ENCODE results near the gene TRMT112. TPM values are rescaled to one million over a fixed set of nuclear protein-coding genes. Genes with fewer than 3 reads are reported as not detected.

Gene TRMT112
- total RNA-seq, 8 experiments from 2014 or later = 169 to 349 (median 254) TPM

GRCh38 chr11:64269540-64270220 is 47.7 kb downstream of the TRMT112 start:
- in situ Hi-C loops (cut with MboI; ENCODE audit: low pct_unique_long_range_greater_than_20kb in 2 of 9, low sequenced_read_pairs in 9 of 9, unreplicated experiment in 9 of 9) = no loop called here
- H3K4me3 ChIP-seq = peak overlapping the region; percentile 40 to 65 (median 55)
- peak; percentile 72 to 85 (median 82) for ATAC-seq (replicated peaks in 6 of 8)
- H3K4me1 ChIP-seq (replicated peaks in 1 of 2) = peaks cover 18 to 22% of the 10 kb centered on the region in 2 donors
- 0 to 5% (median 3%) methylated on average over 3 to 14 of the region's 58 CpGs; no CpG with 5 or more reads in 5 of the 10 experiments for WGBS, 10 experiments
- peak overlapping the region; percentile 86 to 94 for H3K27ac ChIP-seq

GRCh38 chr11:64268893-64269539 is 48.3 kb downstream of the TRMT112 start:
- H3K27ac ChIP-seq = peak overlapping the region; percentile 75 to 86
- in situ Hi-C loops (cut with MboI; ENCODE audit: low pct_unique_long_range_greater_than_20kb in 2 of 9, low sequenced_read_pairs in 9 of 9, unreplicated experiment in 9 of 9) = no loop called here
- peak overlapping the region; percentile 39 to 65 (median 55) for H3K4me3 ChIP-seq
- peaks cover 24 to 28% of the 10 kb centered on the region in 2 donors for H3K4me1 ChIP-seq (replicated peaks in 1 of 2)
- peak in 7 of 8 experiments; percentile 0 to 15 (median 4) for ATAC-seq (replicated peaks in 6 of 8)
- WGBS, 10 experiments = 0 to 20% (median 0%) methylated on average over 1 to 13 of the region's 34 CpGs; no CpG with 5 or more reads in 6 of the 10 experiments

DNA sequence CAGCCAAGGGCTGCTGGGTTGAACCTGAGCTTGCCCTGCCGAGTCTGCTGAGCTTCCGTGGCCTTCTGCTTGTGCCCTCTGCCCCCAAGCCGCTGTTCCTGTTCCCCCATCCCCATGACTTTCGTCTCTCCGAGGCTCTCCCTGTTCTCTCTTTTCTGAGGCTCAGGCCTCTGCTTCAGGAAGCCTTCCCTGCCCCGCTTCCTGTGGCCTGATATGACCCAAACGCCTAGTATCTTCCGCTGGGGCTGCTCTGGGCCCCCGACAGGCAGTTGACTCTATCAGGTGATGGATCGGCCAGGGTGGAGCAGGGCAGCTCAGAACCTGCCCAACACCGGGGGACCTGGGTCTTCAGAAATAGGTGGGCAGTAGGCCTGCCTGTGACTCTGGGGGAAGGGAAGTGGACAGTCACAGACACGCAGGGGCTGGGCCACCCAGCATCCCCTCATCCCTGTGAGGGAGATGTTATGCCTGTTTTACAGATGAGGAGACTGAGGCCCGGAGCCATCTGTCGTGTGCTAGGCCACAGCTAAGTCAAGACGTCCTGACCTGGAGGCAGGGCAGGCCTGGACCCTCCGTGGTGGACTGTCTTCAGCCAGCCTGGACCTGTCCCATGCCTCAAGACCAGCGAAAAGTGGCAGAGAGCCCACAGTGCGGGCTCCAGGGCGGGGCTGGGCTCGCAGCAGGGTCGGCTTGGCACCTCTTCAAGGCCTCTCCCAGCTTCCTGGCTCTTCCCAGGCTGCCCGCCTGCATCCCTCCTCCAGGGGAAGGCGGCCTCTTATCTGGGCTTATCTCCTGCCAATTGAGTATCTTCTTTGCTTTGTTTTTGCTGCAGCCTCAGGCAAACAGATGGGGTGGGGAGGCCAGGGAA is 49.1 kb downstream of the TRMT112 start:
- Histone ChIP-seq H3K4me1 (replicated peaks in 1 of 2) (peaks cover 32 to 36% of the 10 kb centered on the region in 2 donors), H3K4me3 (peak overlapping the region; percentile 39 to 65 (median 55)), H3K27ac (peak overlapping the region; percentile 75 to 86)
- WGBS, 10 experiments = 0 to 85% (median 61%) methylated on average over 1 to 8 of the region's 23 CpGs; no CpG with 5 or more reads in 5 of the 10 experiments
- peak in 3 of 8 experiments; percentile 1 to 3 (median 3) for ATAC-seq (replicated peaks in 6 of 8)
- in situ Hi-C loops (cut with MboI; ENCODE audit: low pct_unique_long_range_greater_than_20kb in 2 of 9, low sequenced_read_pairs in 9 of 9, unreplicated experiment in 9 of 9) = no loop called here

DNA sequence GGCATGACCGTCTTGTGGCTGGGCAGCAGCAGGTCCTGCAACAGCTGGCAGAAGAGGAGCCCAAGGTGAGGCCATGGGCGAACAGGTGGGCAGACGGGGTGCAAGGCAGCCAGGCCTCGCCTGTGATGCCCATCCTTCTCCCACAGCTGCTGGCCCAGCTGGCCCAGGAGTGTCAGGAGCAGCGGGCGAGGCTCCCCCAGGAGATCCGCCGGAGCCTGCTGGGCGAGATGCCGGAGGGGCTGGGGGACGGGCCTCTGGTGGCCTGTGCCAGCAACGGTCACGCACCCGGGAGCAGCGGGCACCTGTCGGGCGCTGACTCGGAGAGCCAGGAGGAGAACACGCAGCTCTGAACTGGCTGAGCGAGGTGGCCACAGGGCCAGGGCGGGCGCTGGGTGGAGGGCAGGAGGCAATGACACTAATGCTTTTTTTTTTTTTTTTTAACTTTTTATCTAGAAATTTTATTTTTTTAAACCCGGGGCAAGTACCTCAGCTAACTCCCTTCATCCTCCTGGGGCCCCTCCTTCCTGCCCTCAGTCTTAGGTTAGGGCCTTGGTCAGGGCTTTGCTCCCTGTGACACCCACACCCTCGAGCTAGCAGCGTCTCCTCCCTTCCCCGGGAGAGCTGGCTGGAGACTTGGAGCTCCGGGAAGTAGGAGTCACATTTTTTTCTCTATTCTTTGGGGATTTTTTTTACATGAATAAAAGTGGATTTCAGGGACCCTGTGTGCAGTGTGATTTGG is 50.0 kb downstream of the TRMT112 start:
- ATAC-seq (replicated peaks in 6 of 8) = peak in 2 of 8 experiments; percentile 1 to 2
- H3K4me3 ChIP-seq = no peak overlapping the region
- 43 to 100% (median 89%) methylated on average over 2 to 15 of the region's 27 CpGs; no CpG with 5 or more reads in 3 of the 10 experiments for WGBS, 10 experiments
- in situ Hi-C loops (cut with MboI; ENCODE audit: low pct_unique_long_range_greater_than_20kb in 2 of 9, low sequenced_read_pairs in 9 of 9, unreplicated experiment in 9 of 9) = no loop called here
- peak overlapping the region in 1 of 2 donors; percentile 9 for H3K27ac ChIP-seq
- peaks cover 33 to 38% of the 10 kb centered on the region in 2 donors for H3K4me1 ChIP-seq (replicated peaks in 1 of 2)

Other genes with a start within 250 kb of the TRMT112 start
- 10 to 100 TPM; 10.2 to 47.7 (median 16.6) TPM for gene MACROD1, start 151.4 kb downstream of the TRMT112 start, total RNA-seq
- 100 to 1,000 TPM; 110 to 251 (median 163) TPM for gene STIP1, start 131.4 kb downstream of the TRMT112 start, total RNA-seq
- gene FERMT3, start 110.8 kb downstream of the TRMT112 start, total RNA-seq = 1 to 10 TPM in 7 of 8 experiments, under 1 TPM in 1; 0.63 to 3.2 (median 2.2) TPM
- gene TRPT1, start 91.4 kb downstream of the TRMT112 start, total RNA-seq = 10 to 100 TPM; 31.8 to 59.9 (median 35.5) TPM
- 10 to 100 TPM; 17.3 to 65.4 (median 35.4) TPM for gene NUDT22, start 91.3 kb downstream of the TRMT112 start, total RNA-seq
- 10 to 100 TPM; 13.2 to 51.7 (median 26.9) TPM for gene DNAJC4, start 87.0 kb downstream of the TRMT112 start, total RNA-seq
- 10 to 100 TPM; 21.2 to 72.8 (median 30.3) TPM for gene VEGFB, start 83.0 kb downstream of the TRMT112 start, total RNA-seq
- 100 to 1,000 TPM in 3 of 8 experiments, 10 to 100 TPM in 5; 61.8 to 156 (median 85.0) TPM for gene FKBP2, start 76.5 kb downstream of the TRMT112 start, total RNA-seq
- gene PPP1R14B, start 70.6 kb downstream of the TRMT112 start, total RNA-seq = 100 to 1,000 TPM in 5 of 8 experiments, 10 to 100 TPM in 3; 81.6 to 289 (median 142) TPM
- gene PLCB3, start 66.0 kb downstream of the TRMT112 start, total RNA-seq = 10 to 100 TPM in 4 of 8 experiments, 1 to 10 TPM in 4; 5.6 to 29.5 (median 9.8) TPM
- 100 to 1,000 TPM in 1 of 8 experiments, 10 to 100 TPM in 7; 38.6 to 119 (median 65.6) TPM for gene BAD, start 32.9 kb downstream of the TRMT112 start, total RNA-seq
- gene GPR137, start 31.7 kb downstream of the TRMT112 start, total RNA-seq = 10 to 100 TPM; 18.9 to 37.6 (median 22.5) TPM
- under 1 TPM in 5 of 8 experiments, not detected in 3; 0.25 to 0.78 (median 0.61) TPM for gene KCNK4, start 26.3 kb downstream of the TRMT112 start, total RNA-seq
- 1 to 10 TPM in 3 of 8 experiments, under 1 TPM in 2, not detected in 3; 0.76 to 1.9 (median 1.2) TPM for gene CATSPERZ, start 17.2 kb downstream of the TRMT112 start, total RNA-seq
- 10 to 100 TPM in 7 of 8 experiments, 1 to 10 TPM in 1; 9.3 to 75.7 (median 19.1) TPM for gene ESRRA, start 12.0 kb downstream of the TRMT112 start, total RNA-seq
- gene PRDX5, start 562 bp upstream of the TRMT112 start, total RNA-seq = 100 to 1,000 TPM; 218 to 801 (median 352) TPM
- 1 to 10 TPM in 7 of 8 experiments, under 1 TPM in 1; 0.90 to 8.6 (median 3.0) TPM for gene CCDC88B, start 22.6 kb upstream of the TRMT112 start, total RNA-seq
- 10 to 100 TPM in 4 of 8 experiments, 1 to 10 TPM in 4; 5.0 to 48.1 (median 12.3) TPM for gene RPS6KA4, start 41.6 kb upstream of the TRMT112 start, total RNA-seq
- 1 to 10 TPM in 1 of 8 experiments, under 1 TPM in 7; 0.18 to 1.8 (median 0.36) TPM for gene SLC22A11, start 238.4 kb upstream of the TRMT112 start, total RNA-seq

Data from motor neuron (in vitro differentiated cells).